ENCODE measurements around the gene ATP2B3.

The ATP2B3 gene

GRCh38 chrX:153482376-153483015 is 34.9 kb upstream of the ATP2B3 start:
- Histone ChIP-seq H3K27ac (no peak overlapping the region), H3K9me3 (ENCODE audit: low read depth, low read length) (no peaks in the 10 kb centered on the region), H3K4me3 (no peak overlapping the region), H3K9ac (ENCODE audit: insufficient read length) (no peak overlapping the region), H3K36me3 (ENCODE audit: insufficient read depth, low read length) (no peaks in the 10 kb centered on the region)
- TF ChIP-seq POLR2AphosphoS5 (IDR thresholded peaks at IDR 0.05; ENCODE audit: borderline replicate concordance, low read depth, low read length) = no peak
- no peak for DNase-seq (ENCODE audit: low read depth, low spot score)

- Histone ChIP-seq H3K4me3 (no peak overlapping the region), H3K9me3 (ENCODE audit: low read depth, low read length) (no peaks in the 10 kb centered on the region), H3K36me3 (ENCODE audit: insufficient read depth, low read length) (no peaks in the 10 kb centered on the region), H3K27ac (no peak overlapping the region), H3K9ac (ENCODE audit: insufficient read length) (no peak overlapping the region)
- DNase-seq (ENCODE audit: low read depth, low spot score) = no peak
- TF ChIP-seq EZH2 (IDR thresholded peaks at IDR 0.05) = no peak
- TF ChIP-seq POLR2AphosphoS5 (IDR thresholded peaks at IDR 0.05; ENCODE audit: borderline replicate concordance, low read depth, low read length) = no peak
- no peak for TF ChIP-seq FOXP2 (optimal IDR thresholded peaks at IDR 0.05; ENCODE audit: control extremely low read depth, extremely low read length, insufficient read depth)
These were observed 31.9 kb upstream of the ATP2B3 start for GRCh38 chrX:153485396-153486080.

- TF ChIP-seq POLR2AphosphoS5 (IDR thresholded peaks at IDR 0.05; ENCODE audit: borderline replicate concordance, low read depth, low read length) (no peak), FOXP2 (optimal IDR thresholded peaks at IDR 0.05; ENCODE audit: control extremely low read depth, extremely low read length, insufficient read depth) (no peak)
- no peak for DNase-seq (ENCODE audit: low read depth, low spot score)
- no peak overlapping the region for H3K4me3 ChIP-seq
- H3K27ac ChIP-seq = no peak overlapping the region
- H3K36me3 ChIP-seq (ENCODE audit: insufficient read depth, low read length) = no peaks in the 10 kb centered on the region
- H3K9me3 ChIP-seq (ENCODE audit: low read depth, low read length) = no peaks in the 10 kb centered on the region
- H3K9ac ChIP-seq (ENCODE audit: insufficient read length) = no peak overlapping the region
These were observed 31.3 kb upstream of the ATP2B3 start for GRCh38 chrX:153486171-153486570.

GRCh38 chrX:153487590-153488071 is 29.8 kb upstream of the ATP2B3 start:
- no peak for DNase-seq (ENCODE audit: low read depth, low spot score)
- no peak overlapping the region for H3K27ac ChIP-seq
- H3K9ac ChIP-seq (ENCODE audit: insufficient read length) = no peak overlapping the region
- no peak overlapping the region for H3K4me3 ChIP-seq
- no peaks in the 10 kb centered on the region for H3K9me3 ChIP-seq (ENCODE audit: low read depth, low read length)
- TF ChIP-seq FOXP2 (optimal IDR thresholded peaks at IDR 0.05; ENCODE audit: control extremely low read depth, extremely low read length, insufficient read depth) = no peak
- H3K36me3 ChIP-seq (ENCODE audit: insufficient read depth, low read length) = no peaks in the 10 kb centered on the region

GRCh38 chrX:153488231-153488914 is 29.1 kb upstream of the ATP2B3 start:
- no peak overlapping the region for H3K4me3 ChIP-seq
- TF ChIP-seq EZH2 (IDR thresholded peaks at IDR 0.05) = no peak
- no peak for TF ChIP-seq FOXP2 (optimal IDR thresholded peaks at IDR 0.05; ENCODE audit: control extremely low read depth, extremely low read length, insufficient read depth)
- no peak for TF ChIP-seq POLR2AphosphoS5 (IDR thresholded peaks at IDR 0.05; ENCODE audit: borderline replicate concordance, low read depth, low read length)
- no peaks in the 10 kb centered on the region for H3K9me3 ChIP-seq (ENCODE audit: low read depth, low read length)
- H3K36me3 ChIP-seq (ENCODE audit: insufficient read depth, low read length) = no peaks in the 10 kb centered on the region
- no peak overlapping the region for H3K27ac ChIP-seq
- DNase-seq (ENCODE audit: low read depth, low spot score) = no peak
- H3K9ac ChIP-seq (ENCODE audit: insufficient read length) = no peak overlapping the region

GRCh38 chrX:153490217-153490930 is 27.1 kb upstream of the ATP2B3 start:
- H3K27ac ChIP-seq = no peak overlapping the region; the same call in 1 of the 2 replicates
- H3K36me3 ChIP-seq (ENCODE audit: insufficient read depth, low read length) = no peaks in the 10 kb centered on the region
- H3K9ac ChIP-seq (ENCODE audit: insufficient read length) = no peak overlapping the region
- H3K9me3 ChIP-seq (ENCODE audit: low read depth, low read length) = no peaks in the 10 kb centered on the region
- no peak for DNase-seq (ENCODE audit: low read depth, low spot score)
- TF ChIP-seq EZH2 (IDR thresholded peaks at IDR 0.05) (no peak), POLR2AphosphoS5 (IDR thresholded peaks at IDR 0.05; ENCODE audit: borderline replicate concordance, low read depth, low read length) (no peak), FOXP2 (optimal IDR thresholded peaks at IDR 0.05; ENCODE audit: control extremely low read depth, extremely low read length, insufficient read depth) (no peak)
- no peak overlapping the region for H3K4me3 ChIP-seq

- Histone ChIP-seq H3K9ac (ENCODE audit: insufficient read length) (no peak overlapping the region), H3K27ac (peak overlapping the region; percentile 19; the same call in 1 of the 2 replicates), H3K4me3 (peak overlapping the region; percentile 36; the same call in 1 of the 2 replicates), H3K9me3 (ENCODE audit: low read depth, low read length) (no peaks in the 10 kb centered on the region), H3K36me3 (ENCODE audit: insufficient read depth, low read length) (no peaks in the 10 kb centered on the region)
- no peak for DNase-seq (ENCODE audit: low read depth, low spot score)
- no peak for TF ChIP-seq POLR2AphosphoS5 (IDR thresholded peaks at IDR 0.05; ENCODE audit: borderline replicate concordance, low read depth, low read length)
- TF ChIP-seq EZH2 (IDR thresholded peaks at IDR 0.05) = no peak
- no peak for TF ChIP-seq FOXP2 (optimal IDR thresholded peaks at IDR 0.05; ENCODE audit: control extremely low read depth, extremely low read length, insufficient read depth)
These were observed 26.0 kb upstream of the ATP2B3 start for GRCh38 chrX:153491351-153491914.

GRCh38 chrX:153491918-153492317 is 25.5 kb upstream of the ATP2B3 start:
- H3K9me3 ChIP-seq (ENCODE audit: low read depth, low read length) = no peaks in the 10 kb centered on the region
- H3K4me3 ChIP-seq = peak overlapping the region; percentile 36; the same call in 1 of the 2 replicates
- H3K27ac ChIP-seq = peak overlapping the region; percentile 25; the same call in 1 of the 2 replicates
- no peak overlapping the region for H3K9ac ChIP-seq (ENCODE audit: insufficient read length)
- TF ChIP-seq POLR2AphosphoS5 (IDR thresholded peaks at IDR 0.05; ENCODE audit: borderline replicate concordance, low read depth, low read length) (0 out of 2 replicates have a peak, but pooled peaks have one; percentile 19), FOXP2 (optimal IDR thresholded peaks at IDR 0.05; ENCODE audit: control extremely low read depth, extremely low read length, insufficient read depth) (no peak)
- no peak for DNase-seq (ENCODE audit: low read depth, low spot score)
- no peaks in the 10 kb centered on the region for H3K36me3 ChIP-seq (ENCODE audit: insufficient read depth, low read length)

Data from SK-N-MC (cell line).